A673 (cell line): Measurements from ENCODE around the gene ATP6V1F. TPM values are rescaled to one million over a fixed set of nuclear protein-coding genes. Genes with fewer than 3 reads are reported as not detected.
A peak's percentile ranks its signal among the peaks of the same experiment; 100 is the strongest.

Experiments used
- BruUV-seq: library from RNA; stranded (reverse); fragments of 400-500 nt; replicated peaks from 2 replicates; lab custom pipeline; 2021; lab: Mats Ljungman, UMichigan
- CTCF ChIA-PET: fragments of 300-600 bp; sonication (Branson Sonifier 250); formaldehyde crosslinking; loops from one replicate; lab custom pipeline; 2022; ENCODE audit warnings: antibody characterized with exemption; lab: Charles Lee
- POLR2A ChIA-PET: fragments of 300-600 bp; sonication (Branson Sonifier 250); formaldehyde crosslinking; loops from one replicate; lab custom pipeline; 2022; ENCODE audit warnings: antibody characterized with exemption; ENCODE audit not compliant: low non-redundant PET; lab: Charles Lee
- DNase-seq: peaks from one replicate; pipeline ENCODE4 v3.0.0-alpha.2; 2015; ENCODE audit warnings: low spot score
- H3K27ac ChIP-seq: fragments of 200-600 bp; sonication (generic); 2 replicates; pipeline ENCODE4 v1.5.1; 2016; ENCODE audit warnings: mixed run types, low read depth, mild to moderate bottlenecking, mixed read lengths, antibody characterized with exemption, low read length; ENCODE audit not compliant: poor library complexity, severe bottlenecking
- H3K27me3 ChIP-seq: fragments of 200-600 bp; sonication (generic); replicated peaks from 2 replicates; pipeline ENCODE4 v1.6.1; 2017; ENCODE audit warnings: mixed run types, low read depth, mild to moderate bottlenecking, mixed read lengths, antibody characterized with exemption, low read length; ENCODE audit not compliant: insufficient read depth, poor library complexity
- H3K36me3 ChIP-seq: fragments of 200-600 bp; sonication (generic); 2 replicates; pipeline ENCODE4 v1.6.1; 2016; ENCODE audit warnings: mixed run types, mild to moderate bottlenecking, mixed read lengths, antibody characterized with exemption, low read length; ENCODE audit not compliant: insufficient read depth, poor library complexity, severe bottlenecking
- H3K4me1 ChIP-seq: fragments of 200-600 bp; sonication (generic); 2 replicates; pipeline ENCODE4 v1.6.1; 2017; ENCODE audit warnings: mixed run types, mild to moderate bottlenecking, mixed read lengths, antibody characterized with exemption, low read length; ENCODE audit not compliant: insufficient read depth, poor library complexity, severe bottlenecking
- H3K4me3 ChIP-seq: fragments of 200-600 bp; sonication (generic); 2 replicates; pipeline ENCODE4 v1.5.1; 2016; ENCODE audit warnings: low read depth, mixed run types, mild to moderate bottlenecking, mixed read lengths, low read length; ENCODE audit not compliant: poor library complexity, severe bottlenecking
- H3K9me3 ChIP-seq: fragments of 200-600 bp; sonication (generic); 2 replicates; pipeline ENCODE4 v1.6.1; 2016; ENCODE audit warnings: mixed run types, low read depth, mild to moderate bottlenecking, mixed read lengths, antibody characterized with exemption, low read length; ENCODE audit not compliant: poor library complexity, severe bottlenecking
- CTCF ChIP-seq: fragments of 300-800, 200-600 bp; sonication (generic); conservative IDR thresholded peaks from 2 replicates; pipeline ENCODE4 v1.5.1; 2017; ENCODE audit warnings: low read depth, mild to moderate bottlenecking, antibody characterized with exemption, low read length, moderate library complexity, mixed read lengths
- EZH2 ChIP-seq: fragments of 200-600 bp; sonication (generic); IDR thresholded peaks from 2 replicates; pipeline ENCODE4 v1.6.1; 2017; ENCODE audit warnings: borderline replicate concordance, low read depth, mild to moderate bottlenecking, mixed read lengths, antibody characterized with exemption, low read length; ENCODE audit not compliant: poor library complexity, severe bottlenecking
- intact Hi-C: fragments of 100-400 bp; cut with micrococcal nuclease; formaldehyde crosslinking; loops from one replicate; pipeline ENCODE4 v1.10.0; 2022; ENCODE audit not compliant: unreplicated experiment
- total RNA-seq: library from RNA; stranded (reverse); gene quantifications from 2 replicates; pipeline ENCODE4 v1.2.3, GENCODE V29; 2021

ATP6V1F gene
- total RNA-seq, 1 experiment from 2014 or later, result 148 TPM

DNA sequence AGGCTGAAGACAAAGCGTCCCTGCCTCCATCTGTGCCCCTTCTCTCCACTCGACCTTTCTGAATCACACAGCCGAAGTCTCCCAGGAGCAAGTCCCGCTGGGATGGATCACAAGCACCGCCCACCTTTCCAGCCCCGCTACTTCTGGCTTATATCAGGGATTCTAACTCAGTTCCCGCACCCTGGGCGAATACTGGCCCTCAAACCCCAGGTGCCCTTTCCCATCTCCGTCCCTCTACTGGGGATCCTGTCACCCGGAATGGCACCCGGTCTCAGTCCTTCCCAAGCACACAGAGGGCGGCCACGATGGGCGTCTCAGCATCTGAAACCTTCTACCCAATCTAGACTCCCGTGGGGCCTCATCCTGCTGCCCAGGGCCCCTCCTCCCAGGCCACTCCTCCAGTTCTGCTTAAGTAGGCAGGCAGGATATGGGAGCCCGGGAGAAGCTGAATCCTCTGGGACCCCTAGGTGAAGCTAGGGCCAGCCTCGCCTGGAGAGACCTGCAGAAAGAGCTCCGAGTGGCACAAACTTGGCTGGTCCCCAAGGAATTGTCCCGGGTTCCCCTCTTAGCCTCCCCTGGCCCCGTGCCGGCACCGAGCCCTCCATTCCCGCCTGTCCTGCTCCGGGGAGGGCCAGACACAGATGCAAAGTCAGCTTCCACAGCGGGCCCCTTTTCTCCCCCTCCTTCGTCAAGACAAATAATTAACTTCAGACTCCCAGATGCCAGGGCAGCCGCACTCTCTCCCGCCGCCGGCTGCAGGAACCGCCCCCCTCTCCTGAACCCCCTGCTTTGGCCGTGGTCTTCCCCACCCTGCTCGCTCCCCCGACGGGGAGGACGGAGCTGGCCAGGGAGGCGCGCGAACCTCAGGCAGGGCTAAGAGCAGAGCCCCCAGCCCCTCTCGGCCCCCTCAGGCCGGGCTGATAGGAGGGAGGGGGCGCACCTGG lies 47.2 kb downstream of the ATP6V1F start:
- H3K4me1 ChIP-seq, result no peaks in the 10 kb centered on the region
- intact Hi-C loops, result no loop called here
- CTCF ChIA-PET, result no interaction called here
- H3K9me3 ChIP-seq, result no peaks in the 10 kb centered on the region
- no peak for TF ChIP-seq EZH2
- POLR2A ChIA-PET, result interaction anchor here (0.5 kb wide), 1 partner anchor 249 kb away, joined by 3 read pairs; no protein-coding TSS in a partner anchor
- no peaks in the 10 kb centered on the region for H3K27me3 ChIP-seq
- no peak overlapping the region for H3K27ac ChIP-seq
- no TSS peak for BruUV-seq
- peak; percentile 55 for DNase-seq
- H3K4me3 ChIP-seq, result peak overlapping the region; percentile 37
- H3K36me3 ChIP-seq, result no peaks in the 10 kb centered on the region

- H3K4me1 ChIP-seq, result no peaks in the 10 kb centered on the region
- no peak within 1 kb of the TSS for H3K27ac ChIP-seq
- intact Hi-C loops, result no loop called here
- TF ChIP-seq EZH2 (no peak), CTCF (no peak)
- no peaks in the 10 kb centered on the region for H3K9me3 ChIP-seq
- CTCF ChIA-PET, result no interaction called here
- POLR2A ChIA-PET, result interaction anchor here (0.5 kb wide), 1 partner anchor 249 kb away, joined by 3 read pairs; no protein-coding TSS in a partner anchor
- no peak for DNase-seq
- H3K36me3 ChIP-seq, result no peaks in the 10 kb centered on the region
- BruUV-seq, result no TSS peak
- H3K27me3 ChIP-seq, result peaks cover 3% of the 10 kb centered on the region
- H3K4me3 ChIP-seq, result peak within 1 kb of the TSS; percentile 37
These were observed 47.9 kb downstream of the ATP6V1F start, which contains the start of gene KCP for GRCh38 chr7:128910569-128910945. KCP (minus strand) TSS chr7:128910709; CDS start chr7:128910676, 33 bp downstream.

GRCh38 chr7:128911423-128912031 lies 48.9 kb downstream of the ATP6V1F start:
- Histone ChIP-seq H3K36me3 (no peaks in the 10 kb centered on the region), H3K27me3 (peaks cover 3% of the 10 kb centered on the region), H3K27ac (no peak overlapping the region), H3K9me3 (no peaks in the 10 kb centered on the region), H3K4me1 (no peaks in the 10 kb centered on the region), H3K4me3 (no peak overlapping the region)
- CTCF ChIA-PET, result interaction anchor here (1.3 kb wide), 1 partner anchor 180 kb away, joined by 3 read pairs; no protein-coding TSS in a partner anchor
- intact Hi-C loops, result no loop called here
- TF ChIP-seq EZH2, result no peak
- TF ChIP-seq CTCF, result no peak
- DNase-seq, result no peak
- BruUV-seq, result no TSS peak
- POLR2A ChIA-PET, result no interaction called here
